ENCODE measurements around the gene TTLL7. TPM values are rescaled to one million over a fixed set of nuclear protein-coding genes. Genes with fewer than 3 reads are reported as not detected.

Gene TTLL7
- total RNA-seq, 4 donors from 2014 or later, result 3.0 to 15.1 (median 4.4) TPM

DNA sequence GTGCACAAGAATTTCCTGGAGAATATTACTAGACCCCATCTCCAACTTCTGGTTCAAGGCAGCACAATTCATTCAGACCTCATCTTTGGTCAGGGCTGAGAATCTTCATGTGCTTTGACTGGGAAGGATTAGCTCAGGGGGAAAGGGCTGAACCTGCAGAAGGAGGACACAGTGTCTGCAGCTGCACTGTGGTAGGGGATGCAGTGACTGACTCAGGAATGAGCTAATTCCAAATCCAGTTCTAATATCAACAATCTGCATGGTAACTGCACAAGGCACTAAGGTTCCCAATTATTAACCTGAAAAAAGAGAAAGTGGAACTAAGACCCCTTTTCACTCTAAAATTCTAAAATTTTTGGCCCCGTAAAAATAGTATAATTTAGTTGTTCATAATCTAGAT lies 31.6 kb downstream of the TTLL7 start:
- no peaks in the 10 kb centered on the region for H3K27me3 ChIP-seq
- H3K27ac ChIP-seq, result no peak overlapping the region
- intact Hi-C loops (cut with DNase I), result no loop called here
- DNase-seq, result no peak
- no peaks in the 10 kb centered on the region for H3K36me3 ChIP-seq
- TF ChIP-seq, protein P1, sequence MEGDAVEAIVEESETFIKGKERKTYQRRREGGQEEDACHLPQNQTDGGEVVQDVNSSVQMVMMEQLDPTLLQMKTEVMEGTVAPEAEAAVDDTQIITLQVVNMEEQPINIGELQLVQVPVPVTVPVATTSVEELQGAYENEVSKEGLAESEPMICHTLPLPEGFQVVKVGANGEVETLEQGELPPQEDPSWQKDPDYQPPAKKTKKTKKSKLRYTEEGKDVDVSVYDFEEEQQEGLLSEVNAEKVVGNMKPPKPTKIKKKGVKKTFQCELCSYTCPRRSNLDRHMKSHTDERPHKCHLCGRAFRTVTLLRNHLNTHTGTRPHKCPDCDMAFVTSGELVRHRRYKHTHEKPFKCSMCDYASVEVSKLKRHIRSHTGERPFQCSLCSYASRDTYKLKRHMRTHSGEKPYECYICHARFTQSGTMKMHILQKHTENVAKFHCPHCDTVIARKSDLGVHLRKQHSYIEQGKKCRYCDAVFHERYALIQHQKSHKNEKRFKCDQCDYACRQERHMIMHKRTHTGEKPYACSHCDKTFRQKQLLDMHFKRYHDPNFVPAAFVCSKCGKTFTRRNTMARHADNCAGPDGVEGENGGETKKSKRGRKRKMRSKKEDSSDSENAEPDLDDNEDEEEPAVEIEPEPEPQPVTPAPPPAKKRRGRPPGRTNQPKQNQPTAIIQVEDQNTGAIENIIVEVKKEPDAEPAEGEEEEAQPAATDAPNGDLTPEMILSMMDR (IDR thresholded peaks at IDR 0.05), result no peak
- TF ChIP-seq POLR2A (IDR thresholded peaks at IDR 0.05), result no peak
- H3K4me3 ChIP-seq, result no peak overlapping the region
- H3K9me3 ChIP-seq, result no peaks in the 10 kb centered on the region
- 94% methylated on average over 1 of the region's 1 CpG for WGBS, 2 donors
- H3K4me1 ChIP-seq, result no peaks in the 10 kb centered on the region

DNA sequence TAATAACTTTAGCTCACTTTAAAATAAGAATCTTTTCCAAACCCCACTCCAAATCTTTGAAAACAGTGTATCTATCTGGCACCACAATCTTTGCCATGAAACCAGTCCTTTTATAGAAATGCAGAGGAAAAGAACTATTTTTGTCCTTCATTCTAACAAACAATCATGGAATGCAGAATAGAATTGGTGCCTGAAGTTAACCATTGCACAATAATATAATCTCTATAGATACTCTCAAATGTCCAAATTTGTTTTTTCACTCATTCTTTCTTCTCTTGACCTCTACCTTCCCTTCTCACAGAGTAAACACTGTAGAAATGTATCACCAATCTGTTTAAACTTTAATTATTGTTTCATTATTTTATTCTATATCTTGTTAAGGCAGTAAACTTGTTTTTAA lies 34.8 kb downstream of the TTLL7 start:
- no peak for TF ChIP-seq POLR2A (IDR thresholded peaks at IDR 0.05)
- TF ChIP-seq, protein P1 (IDR thresholded peaks at IDR 0.05), result no peak
- H3K27ac ChIP-seq, result peak overlapping the region in 3 of 4 donors; percentile 20 to 30 (median 23)
- H3K27me3 ChIP-seq, result no peaks in the 10 kb centered on the region
- H3K4me1 ChIP-seq, result no peaks in the 10 kb centered on the region
- no peak overlapping the region for H3K4me3 ChIP-seq
- intact Hi-C loops (cut with DNase I), result no loop called here
- H3K9me3 ChIP-seq, result no peaks in the 10 kb centered on the region
- DNase-seq, result no peak
- H3K36me3 ChIP-seq, result no peaks in the 10 kb centered on the region

DNA sequence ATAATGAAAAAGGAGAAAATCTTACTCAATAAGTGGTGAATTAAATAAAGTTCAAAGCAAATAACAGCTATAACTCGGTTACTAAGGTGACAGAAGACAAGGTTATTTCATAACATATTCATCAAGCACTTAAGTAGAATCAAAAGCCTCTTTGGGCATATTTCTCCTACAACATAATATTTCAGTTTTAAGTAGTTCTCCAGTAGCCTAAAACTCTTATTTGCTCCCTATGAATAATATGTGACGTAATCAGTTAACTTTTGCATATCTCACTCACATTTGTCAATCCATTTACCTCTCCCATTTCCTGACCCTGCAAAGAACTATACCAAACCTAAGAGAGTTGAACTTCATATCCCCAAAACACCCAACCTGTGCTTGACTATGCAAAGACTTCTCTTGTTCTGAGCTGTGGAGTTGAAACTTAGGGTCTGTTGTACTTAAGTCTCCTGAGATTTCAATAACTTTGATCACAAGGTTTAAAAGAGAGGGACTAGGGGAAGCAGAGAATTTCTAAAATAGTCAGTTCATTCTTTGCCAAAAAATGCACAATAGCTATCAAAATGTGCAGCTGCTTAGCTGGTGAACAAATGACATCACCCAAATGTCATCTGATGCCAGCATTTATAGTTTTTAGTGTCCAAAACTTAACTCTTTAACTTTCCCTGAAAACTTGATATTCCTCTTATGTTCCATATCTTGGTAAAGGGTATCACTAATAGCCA lies 37.2 kb downstream of the TTLL7 start:
- Histone ChIP-seq H3K27ac (no peak overlapping the region), H3K9me3 (no peaks in the 10 kb centered on the region), H3K36me3 (no peaks in the 10 kb centered on the region), H3K4me3 (no peak overlapping the region), H3K4me1 (no peaks in the 10 kb centered on the region), H3K27me3 (no peaks in the 10 kb centered on the region)
- no peak for TF ChIP-seq POLR2A (IDR thresholded peaks at IDR 0.05)
- TF ChIP-seq, protein P1 (IDR thresholded peaks at IDR 0.05), result no peak
- WGBS, 2 donors, result 42 to 65% methylated on average over 2 of the region's 2 CpGs
- no peak for DNase-seq
- intact Hi-C loops (cut with DNase I), result no loop called here

DNA sequence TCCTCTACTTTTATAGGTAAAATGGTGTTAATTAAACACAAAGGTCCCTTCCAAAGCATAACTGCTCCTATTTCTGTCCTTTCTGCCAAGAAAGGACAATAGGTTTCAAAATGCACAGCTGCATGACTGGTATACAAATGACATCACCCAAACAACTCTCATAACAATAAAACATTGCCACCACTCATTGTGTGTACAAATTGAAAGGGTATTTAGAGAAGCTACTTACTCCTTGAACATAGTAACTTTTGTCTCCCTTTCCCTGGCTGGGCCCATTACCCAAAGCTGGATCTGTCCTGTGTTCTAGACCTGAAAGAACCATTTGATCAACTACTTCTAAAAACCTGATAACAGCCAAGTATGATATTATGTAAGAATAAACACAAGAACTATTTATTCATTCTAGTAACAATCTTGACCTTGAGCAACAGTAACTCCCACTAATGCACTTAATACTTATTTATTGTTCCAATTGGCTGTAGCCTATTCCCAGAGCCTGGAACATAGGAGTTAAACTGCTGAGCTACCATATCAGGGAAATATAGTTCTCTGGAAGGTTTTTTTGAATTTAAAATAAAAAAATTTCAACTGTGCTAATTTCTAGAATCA lies 38.2 kb downstream of the TTLL7 start:
- Histone ChIP-seq H3K4me1 (no peaks in the 10 kb centered on the region), H3K4me3 (no peak overlapping the region), H3K27ac (no peak overlapping the region), H3K27me3 (no peaks in the 10 kb centered on the region), H3K9me3 (no peaks in the 10 kb centered on the region), H3K36me3 (no peaks in the 10 kb centered on the region)
- intact Hi-C loops (cut with DNase I), result no loop called here
- no peak for DNase-seq
- no peak for TF ChIP-seq POLR2A (IDR thresholded peaks at IDR 0.05)
- TF ChIP-seq, protein P1 (IDR thresholded peaks at IDR 0.05), result no peak

DNA sequence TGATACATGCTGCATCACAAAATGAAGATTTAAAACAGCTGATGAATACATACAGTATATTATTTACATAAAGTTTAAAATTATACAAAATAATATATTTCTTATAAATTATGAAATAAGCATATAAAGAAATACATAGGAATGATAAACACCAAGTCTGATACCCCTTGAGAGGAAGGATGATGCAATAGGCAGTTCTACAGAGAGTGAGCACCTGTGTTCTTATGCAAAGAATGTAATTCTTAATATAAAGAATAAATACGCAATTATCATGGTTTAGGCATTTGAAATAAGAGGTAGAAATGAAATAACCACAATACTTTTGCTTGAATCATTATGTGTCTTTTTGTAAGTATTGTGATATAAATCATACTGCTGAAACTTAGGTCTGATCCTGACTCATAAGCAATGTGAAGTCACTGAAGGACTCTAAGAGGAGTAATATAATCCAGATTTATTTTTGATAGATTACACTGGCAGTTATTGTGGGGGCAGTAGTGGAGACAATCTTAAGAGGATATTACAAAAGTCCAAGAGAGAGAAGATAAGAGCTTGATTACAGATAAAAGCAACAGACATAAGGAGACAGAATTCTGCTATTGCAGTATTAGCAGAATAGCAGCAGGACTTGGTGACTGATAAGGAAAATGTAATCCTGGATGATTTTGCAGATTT lies 39.0 kb downstream of the TTLL7 start:
- Histone ChIP-seq H3K36me3 (no peaks in the 10 kb centered on the region), H3K4me1 (no peaks in the 10 kb centered on the region), H3K9me3 (no peaks in the 10 kb centered on the region), H3K4me3 (no peak overlapping the region), H3K27ac (no peak overlapping the region), H3K27me3 (no peaks in the 10 kb centered on the region)
- DNase-seq, result no peak
- 83 to 92% methylated on average over 1 of the region's 1 CpG for whole genome bisulfite sequencing, 2 donors
- intact Hi-C loops (cut with DNase I), result no loop called here
- TF ChIP-seq, protein P1 (IDR thresholded peaks at IDR 0.05), result no peak
- TF ChIP-seq POLR2A (IDR thresholded peaks at IDR 0.05), result no peak

All from esophagus squamous epithelium (tissue), 5 donors.